PC-9 (cell line): ENCODE measurements around the gene MS4A12. TPM values are rescaled to one million over a fixed set of nuclear protein-coding genes. Genes with fewer than 3 reads are reported as not detected.

Experiments
- BruUV-seq: library from RNA; stranded (reverse); fragments of 400-500 nt; replicated peaks from 2 replicates; lab custom pipeline; 2021; lab: Mats Ljungman, UMichigan
- CTCF ChIA-PET: fragments of 300-600 bp; sonication (Branson Sonifier 250); formaldehyde crosslinking; loops from one replicate; lab custom pipeline; 2022; ENCODE audit warnings: antibody characterized with exemption; lab: Charles Lee
- POLR2A ChIA-PET: fragments of 300-600 bp; sonication (Branson Sonifier 250); formaldehyde crosslinking; loops from one replicate; lab custom pipeline; 2022; ENCODE audit warnings: antibody characterized with exemption; ENCODE audit not compliant: unreplicated experiment; lab: Charles Lee
- DNase-seq, 2 experiments: peaks; one replicate each; pipeline versions ENCODE4 v3.0.0 to v3.0.0-alpha.2; 2015 to 2022; ENCODE audit warnings: mixed read lengths in 1 of 2
- H2AFZ ChIP-seq: fragments of 200-600 bp; sonication (generic); 2 replicates; pipeline ENCODE4 v1.8.1; 2017; ENCODE audit warnings: antibody characterized with exemption
- H3F3A ChIP-seq: fragments of 200-600 bp; sonication (generic); 2 replicates; pipeline ENCODE4 v1.8.1; 2017; ENCODE audit warnings: antibody characterized with exemption, mild to moderate bottlenecking, low read depth; ENCODE audit not compliant: insufficient read depth
- H3K27ac ChIP-seq: fragments of 200-600 bp; sonication (generic); 2 replicates; pipeline ENCODE4 v1.6.1; 2016; ENCODE audit warnings: mixed run types
- H3K27me3 ChIP-seq: fragments of 200-600 bp; sonication (generic); 2 replicates; pipeline ENCODE4 v1.6.1; 2016; ENCODE audit warnings: low read depth, mixed run types; ENCODE audit not compliant: insufficient read depth
- H3K36me3 ChIP-seq: fragments of 200-600 bp; sonication (generic); 2 replicates; pipeline ENCODE4 v1.6.1; 2016; ENCODE audit warnings: low read depth, mixed run types
- H3K4me1 ChIP-seq: fragments of 200-600 bp; sonication (generic); replicated peaks from 2 replicates; pipeline ENCODE4 v1.6.1; 2016; ENCODE audit warnings: mixed run types; ENCODE audit not compliant: insufficient read depth
- H3K4me2 ChIP-seq: fragments of 200-600 bp; sonication (generic); 2 replicates; pipeline ENCODE4 v1.6.1; 2017; ENCODE audit warnings: mixed run types
- H3K4me3 ChIP-seq: fragments of 200-600 bp; sonication (generic); 2 replicates; pipeline ENCODE4 v1.6.1; 2016; ENCODE audit warnings: mixed run types
- H3K79me2 ChIP-seq: fragments of 200-600 bp; sonication (generic); 2 replicates; pipeline ENCODE4 v1.6.1; 2017; ENCODE audit warnings: low read depth, mixed run types
- H3K9me2 ChIP-seq: fragments of 200-600 bp; sonication (generic); 2 replicates; pipeline ENCODE4 v1.8.1; 2017; ENCODE audit warnings: mild to moderate bottlenecking; ENCODE audit not compliant: insufficient read depth
- H3K9me3 ChIP-seq: fragments of 200-600 bp; sonication (generic); 2 replicates; pipeline ENCODE4 v1.8.1; 2016; ENCODE audit warnings: low read depth; ENCODE audit not compliant: insufficient read depth
- H4K20me1 ChIP-seq: fragments of 200-600 bp; sonication (generic); 2 replicates; pipeline ENCODE4 v1.8.1; 2017; ENCODE audit not compliant: insufficient read depth
- EZH2 ChIP-seq: fragments of 200-600 bp; sonication (generic); IDR thresholded peaks from 2 replicates; pipeline ENCODE4 v1.8.0; 2017; ENCODE audit warnings: antibody characterized with exemption, low read depth
- intact Hi-C: fragments of 100-400 bp; cut with micrococcal nuclease; formaldehyde crosslinking; loops from one replicate; pipeline ENCODE4 v1.10.0; 2022; ENCODE audit not compliant: unreplicated experiment
- total RNA-seq: library from RNA; stranded (reverse); gene quantifications from 2 replicates; pipeline ENCODE4 v1.2.3, GENCODE V29; 2021
- TF ChIP-seq, protein P1 (sequence below): fragments of 200-600 bp; sonication (generic); conservative IDR thresholded peaks from 2 replicates; pipeline ENCODE4 v1.6.1; 2017; ENCODE audit warnings: mixed run types, antibody characterized with exemption, mild to moderate bottlenecking, moderate library complexity

The MS4A12 gene
- total RNA-seq, 1 experiment from 2014 or later: not detected

DNA sequence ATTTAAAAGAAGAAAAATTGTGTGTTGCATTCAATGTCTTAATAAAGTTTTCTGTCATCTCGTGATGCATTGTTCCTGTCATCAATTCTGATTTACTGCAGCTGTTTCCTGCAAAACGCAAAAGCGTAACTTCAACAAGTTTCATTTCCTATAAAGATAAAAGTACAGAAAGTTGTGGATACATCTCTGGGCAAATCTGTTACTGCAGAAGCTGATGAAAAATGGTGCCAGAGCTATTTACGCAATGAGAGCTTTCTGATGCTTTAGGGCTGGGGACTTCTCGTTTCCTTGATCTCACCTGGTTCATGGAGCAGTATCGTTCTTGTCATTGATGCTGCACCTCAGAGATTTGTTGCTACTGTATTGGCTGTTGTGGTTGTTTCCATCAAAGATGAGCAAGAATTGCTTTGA, 15.5 kb upstream of the MS4A12 start:
- Histone ChIP-seq H3K27ac (no peak overlapping the region), H3K9me2 (0 out of 2 replicates have a peak, but pooled peaks cover 6% of the 10 kb centered on the region), H3K79me2 (no peaks in the 10 kb centered on the region), H2AFZ (no peak overlapping the region), H3F3A (no peaks in the 10 kb centered on the region), H3K36me3 (no peaks in the 10 kb centered on the region), H3K4me1 (no peaks in the 10 kb centered on the region), H3K4me3 (no peak overlapping the region), H4K20me1 (no peaks in the 10 kb centered on the region), H3K9me3 (no peaks in the 10 kb centered on the region), H3K27me3 (0 out of 2 replicates have a peak, but pooled peaks cover 3% of the 10 kb centered on the region), H3K4me2 (no peak overlapping the region)
- ChIA-PET POLR2A (no interaction called here), CTCF (interaction anchor here (0.7 kb wide), 1 partner anchor 120 kb away, joined by 11 read pairs; no protein-coding TSS in a partner anchor)
- no peak for DNase-seq
- no TSS peak for BruUV-seq
- TF ChIP-seq EZH2: no peak
- TF ChIP-seq, protein P1, sequence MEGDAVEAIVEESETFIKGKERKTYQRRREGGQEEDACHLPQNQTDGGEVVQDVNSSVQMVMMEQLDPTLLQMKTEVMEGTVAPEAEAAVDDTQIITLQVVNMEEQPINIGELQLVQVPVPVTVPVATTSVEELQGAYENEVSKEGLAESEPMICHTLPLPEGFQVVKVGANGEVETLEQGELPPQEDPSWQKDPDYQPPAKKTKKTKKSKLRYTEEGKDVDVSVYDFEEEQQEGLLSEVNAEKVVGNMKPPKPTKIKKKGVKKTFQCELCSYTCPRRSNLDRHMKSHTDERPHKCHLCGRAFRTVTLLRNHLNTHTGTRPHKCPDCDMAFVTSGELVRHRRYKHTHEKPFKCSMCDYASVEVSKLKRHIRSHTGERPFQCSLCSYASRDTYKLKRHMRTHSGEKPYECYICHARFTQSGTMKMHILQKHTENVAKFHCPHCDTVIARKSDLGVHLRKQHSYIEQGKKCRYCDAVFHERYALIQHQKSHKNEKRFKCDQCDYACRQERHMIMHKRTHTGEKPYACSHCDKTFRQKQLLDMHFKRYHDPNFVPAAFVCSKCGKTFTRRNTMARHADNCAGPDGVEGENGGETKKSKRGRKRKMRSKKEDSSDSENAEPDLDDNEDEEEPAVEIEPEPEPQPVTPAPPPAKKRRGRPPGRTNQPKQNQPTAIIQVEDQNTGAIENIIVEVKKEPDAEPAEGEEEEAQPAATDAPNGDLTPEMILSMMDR: no peak
- intact Hi-C loops: no loop called here

DNA sequence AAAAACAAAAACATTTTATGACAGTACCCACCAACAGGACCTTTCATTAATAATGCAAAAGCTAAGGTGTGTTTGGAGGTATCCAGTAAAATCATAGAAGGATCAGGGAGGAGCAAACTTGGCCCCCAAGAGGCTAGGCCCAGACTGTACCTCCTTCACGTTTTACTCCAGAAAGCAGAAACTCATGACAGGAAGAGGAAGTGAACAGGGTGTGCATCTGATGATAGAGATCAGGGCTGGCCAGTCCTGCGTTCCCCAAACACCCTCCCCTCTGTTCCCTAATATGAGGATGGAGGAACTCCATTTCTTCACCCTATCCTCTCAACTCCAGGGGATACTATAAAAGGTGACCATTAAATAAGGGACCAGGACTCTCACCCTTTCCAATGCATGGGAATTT, 10.2 kb upstream of the MS4A12 start:
- CTCF ChIA-PET: no interaction called here

DNA sequence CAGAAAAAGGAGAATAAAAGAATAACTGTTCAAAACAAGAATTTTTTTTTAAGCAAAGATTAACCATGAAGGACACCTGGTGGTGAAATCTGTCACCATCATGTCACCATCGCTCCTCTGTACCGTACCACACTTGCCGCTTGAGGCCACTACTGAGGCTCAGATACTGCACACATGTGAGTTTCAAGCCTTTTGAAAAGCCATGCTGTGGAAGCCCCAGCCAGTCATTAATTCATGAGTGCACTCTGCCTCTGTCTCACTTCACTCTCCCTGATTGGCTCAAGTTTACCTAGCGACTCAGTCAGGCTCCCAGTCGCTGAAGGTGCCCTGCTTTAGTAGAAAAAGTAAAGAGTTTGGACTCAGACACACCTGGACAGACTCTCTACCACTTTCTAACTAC, 6.6 kb upstream of the MS4A12 start:
- CTCF ChIA-PET: no interaction called here
- Histone ChIP-seq H2AFZ (no peak overlapping the region), H3K9me3 (no peaks in the 10 kb centered on the region), H3K4me2 (no peak overlapping the region), H3K36me3 (no peaks in the 10 kb centered on the region), H4K20me1 (no peaks in the 10 kb centered on the region), H3K27me3 (peaks cover 12% of the 10 kb centered on the region; the same call in 1 of the 2 replicates), H3K79me2 (no peaks in the 10 kb centered on the region), H3K9me2 (no peaks in the 10 kb centered on the region), H3K4me1 (no peaks in the 10 kb centered on the region), H3K4me3 (no peak overlapping the region), H3F3A (no peaks in the 10 kb centered on the region), H3K27ac (no peak overlapping the region)
- intact Hi-C loops: loop anchor here (1.0 to 10.0 kb wide), 4 partner anchors 121 to 221 kb away; no protein-coding TSS in a partner anchor
- no peak for TF ChIP-seq EZH2
- TF ChIP-seq, protein P1: peak; percentile 70
- DNase-seq: peak in 1 of 2 experiments; percentile 29
- BruUV-seq: no TSS peak
- POLR2A ChIA-PET: no interaction called here

More for the DNA sequence above, 10.2 kb upstream of the MS4A12 start:
- no peak for TF ChIP-seq EZH2
- TF ChIP-seq, protein P1: no peak
- Histone ChIP-seq H2AFZ (no peak overlapping the region), H3K4me3 (no peak overlapping the region), H4K20me1 (no peaks in the 10 kb centered on the region), H3K27ac (no peak overlapping the region), H3K4me2 (no peak overlapping the region), H3F3A (no peaks in the 10 kb centered on the region), H3K36me3 (no peaks in the 10 kb centered on the region), H3K79me2 (no peaks in the 10 kb centered on the region), H3K4me1 (no peaks in the 10 kb centered on the region), H3K27me3 (peaks cover 12% of the 10 kb centered on the region; the same call in 1 of the 2 replicates), H3K9me2 (no peaks in the 10 kb centered on the region), H3K9me3 (no peaks in the 10 kb centered on the region)
- no TSS peak for BruUV-seq
- no peak for DNase-seq
- POLR2A ChIA-PET: no interaction called here
- intact Hi-C loops: loop anchor here (10.0 kb wide), 3 partner anchors 118 to 148 kb away; no protein-coding TSS in a partner anchor
